RWPE1 (cell line): ENCODE measurements around the gene SLC25A1.

Source experiments
- CTCF ChIA-PET: fragments of 350-600 bp; sonication (Branson Sonifier 250); formaldehyde crosslinking; extraction: SDS; loops from one replicate; lab custom pipeline; 2021; lab: Yijun Ruan, JAX
- POLR2A ChIA-PET: fragments of 400-600 bp; formaldehyde crosslinking; extraction: SDS; loops from one replicate; lab custom pipeline; 2020; ENCODE audit warnings: antibody characterized with exemption; ENCODE audit not compliant: low non-redundant PET; lab: Yijun Ruan, JAX
- DNase-seq: peaks from one replicate; pipeline ENCODE4 v3.0.0; 2012; ENCODE audit warnings: low spot score
- H3K27ac ChIP-seq: fragments of 450-650 bp; 2 replicates; pipeline ENCODE4 v1.5.1; 2017
- CTCF ChIP-seq: fragments of 450-650 bp; conservative IDR thresholded peaks from 2 replicates; pipeline ENCODE4 v1.5.1; 2017; ENCODE audit warnings: low read depth, mild to moderate bottlenecking

The SLC25A1 gene

GRCh38 chr22:19128946-19129727, 49.4 kb downstream of the SLC25A1 start:
- H3K27ac ChIP-seq = peak overlapping the region; percentile 90
- ChIA-PET CTCF (no interaction called here), POLR2A (no interaction called here)

GRCh38 chr22:19128009-19128401, 50.5 kb downstream of the SLC25A1 start:
- ChIA-PET POLR2A (no interaction called here), CTCF (no interaction called here)
- no peak for DNase-seq
- TF ChIP-seq CTCF = no peak
- no peak overlapping the region for H3K27ac ChIP-seq

More at GRCh38 chr22:19128946-19129727, 49.4 kb downstream of the SLC25A1 start:
- DNase-seq = no peak
- no peak for TF ChIP-seq CTCF

- H3K27ac ChIP-seq = no peak overlapping the region
- ChIA-PET POLR2A (no interaction called here), CTCF (no interaction called here)
- no peak for TF ChIP-seq CTCF
- DNase-seq = no peak
Measured at GRCh38 chr22:19127329-19128008, 51.1 kb downstream of the SLC25A1 start.

DNA sequence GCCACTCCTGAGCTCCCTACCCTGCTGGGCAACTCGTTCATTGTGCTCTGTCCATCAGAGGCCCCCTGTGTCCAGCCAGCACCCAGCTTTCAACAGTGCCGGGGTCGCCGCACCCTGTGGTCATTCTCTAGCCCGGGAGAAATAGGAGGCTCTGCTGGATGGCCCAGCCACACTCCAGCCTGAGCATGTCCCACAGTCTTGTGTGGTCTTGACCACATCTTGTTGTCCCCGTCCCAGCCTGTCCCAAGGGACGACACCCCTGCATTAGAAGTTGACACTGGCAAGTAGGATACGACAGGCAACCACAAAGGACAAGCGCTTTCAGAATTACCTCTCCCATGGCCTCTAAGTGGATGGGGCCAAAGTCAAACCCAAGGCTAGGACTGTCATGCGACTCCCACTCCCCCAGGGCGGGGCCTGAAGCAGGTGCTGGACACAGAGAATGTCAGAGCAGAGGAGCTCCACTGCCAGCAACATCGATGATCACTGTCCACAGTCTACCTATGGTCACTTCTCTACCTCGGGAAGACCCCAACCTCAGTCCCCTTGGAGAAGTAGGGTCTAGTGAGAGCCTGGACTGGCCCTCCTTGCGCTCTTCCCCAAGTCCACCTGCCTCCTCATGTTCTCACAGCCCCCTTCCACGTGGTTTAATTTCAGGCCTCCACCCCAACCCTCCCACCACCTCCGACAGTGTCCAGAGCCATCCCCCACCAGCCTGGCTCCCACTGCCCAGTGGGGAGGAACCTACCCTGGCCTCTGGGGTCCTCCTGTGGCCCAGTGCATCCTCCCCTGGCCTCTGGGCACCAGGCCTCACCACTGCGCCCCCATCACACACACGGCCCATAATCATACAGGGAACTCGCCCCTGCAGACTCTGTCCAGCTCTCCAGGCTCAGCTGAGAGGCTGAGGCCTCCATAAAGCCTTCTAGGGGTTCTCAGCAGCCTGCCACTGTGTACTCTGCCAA, 51.9 kb downstream of the SLC25A1 start:
- POLR2A ChIA-PET = no interaction called here
- no peak for DNase-seq
- no peak overlapping the region for H3K27ac ChIP-seq
- TF ChIP-seq CTCF = no peak
- CTCF ChIA-PET = no interaction called here
